HEK293T (cell line): ENCODE measurements around the gene AMHR2.

Source experiments
- CTCF ChIA-PET: fragments of 350-600 bp; formaldehyde crosslinking; extraction: SDS; loops from one replicate; lab custom pipeline; 2021; ENCODE audit warnings: antibody characterized with exemption, inconsistent platforms; lab: Yijun Ruan, JAX
- POLR2A ChIA-PET: fragments of 350-600 bp; formaldehyde crosslinking; extraction: SDS; loops from one replicate; lab custom pipeline; 2020; ENCODE audit warnings: antibody characterized with exemption, inconsistent platforms; lab: Yijun Ruan, JAX
- DNase-seq: peaks from one replicate; pipeline ENCODE4 v3.0.0; 2012; ENCODE audit warnings: mixed read lengths; ENCODE audit errors: extremely low spot score
- ARNT ChIP-seq: fragments of 450-650 bp; IDR thresholded peaks from 2 replicates; pipeline ENCODE4 v1.6.1; 2017; ENCODE audit warnings: mild to moderate bottlenecking
- BHLHE40 ChIP-seq: fragments of 450-650 bp; IDR thresholded peaks from 2 replicates; pipeline ENCODE4 v1.6.1; 2016; ENCODE audit warnings: mild to moderate bottlenecking, moderate library complexity, borderline replicate concordance
- CTBP1 ChIP-seq: fragments of 450-650 bp; IDR thresholded peaks from 2 replicates; pipeline ENCODE4 v1.6.1; 2016; ENCODE audit warnings: borderline replicate concordance
- ELF4 ChIP-seq: fragments of 450-650 bp; IDR thresholded peaks from 2 replicates; pipeline ENCODE4 v1.6.1; 2017; ENCODE audit warnings: antibody characterized with exemption
- FOXA1 ChIP-seq: fragments of 450-650 bp; IDR thresholded peaks from 2 replicates; pipeline ENCODE4 v1.6.1; 2016; ENCODE audit warnings: mild to moderate bottlenecking
- FOXM1 ChIP-seq: fragments of 450-650 bp; IDR thresholded peaks from 2 replicates; pipeline ENCODE4 v1.6.1; 2017; ENCODE audit warnings: mild to moderate bottlenecking, borderline replicate concordance
- HDGF ChIP-seq: fragments of 450-650 bp; IDR thresholded peaks from 2 replicates; pipeline ENCODE4 v1.6.1; 2017; ENCODE audit warnings: antibody characterized with exemption, borderline replicate concordance
- L3MBTL2 ChIP-seq: fragments of 450-650 bp; conservative IDR thresholded peaks from 2 replicates; pipeline ENCODE4 v1.6.1; 2016; ENCODE audit warnings: mild to moderate bottlenecking
- LEF1 ChIP-seq: fragments of 450-650 bp; IDR thresholded peaks from 2 replicates; pipeline ENCODE4 v1.6.1; 2017; ENCODE audit warnings: mild to moderate bottlenecking, borderline replicate concordance
- NFRKB ChIP-seq: fragments of 450-650 bp; IDR thresholded peaks from 2 replicates; pipeline ENCODE4 v1.6.1; 2016; ENCODE audit warnings: mild to moderate bottlenecking, moderate library complexity
- SP1 ChIP-seq: fragments of 450-650 bp; IDR thresholded peaks from 2 replicates; pipeline ENCODE4 v1.6.1; 2017
- SUZ12 ChIP-seq: fragments of 450-650 bp; IDR thresholded peaks from 2 replicates; pipeline ENCODE4 v1.6.1; 2016; ENCODE audit warnings: mild to moderate bottlenecking
- TARDBP ChIP-seq: fragments of 450-650 bp; IDR thresholded peaks from 2 replicates; pipeline ENCODE4 v1.6.1; 2016
- ZNF384 ChIP-seq: fragments of 450-650 bp; IDR thresholded peaks from 2 replicates; pipeline ENCODE4 v1.6.1; 2016
- TF ChIP-seq, protein P1 (sequence below): fragments of 450-650 bp; IDR thresholded peaks from 2 replicates; pipeline ENCODE4 v1.6.1; 2016

Gene AMHR2

DNA sequence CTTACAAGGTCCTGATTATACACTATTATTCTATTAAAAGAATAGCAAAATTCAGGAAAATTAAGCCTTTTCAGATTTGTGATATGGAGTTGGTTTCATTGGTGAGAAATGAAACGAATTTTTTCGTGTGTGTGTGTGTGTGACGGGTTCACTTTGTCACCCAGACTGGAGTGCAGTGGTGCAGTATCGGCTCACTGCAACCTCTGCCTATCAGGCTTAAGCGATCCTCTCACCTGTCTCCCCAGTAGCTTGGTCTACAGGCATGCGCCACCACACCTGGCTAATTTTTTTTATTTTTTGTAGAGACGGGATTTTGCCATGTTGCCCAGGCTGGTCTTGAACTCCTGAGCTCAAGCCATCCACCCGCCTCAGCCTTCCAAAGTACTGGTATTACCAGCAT, 37.9 kb downstream of the AMHR2 start:
- TF ChIP-seq BHLHE40 (no peak), ZNF384 (no peak), ELF4 (no peak), TARDBP (no peak), SP1 (no peak)
- DNase-seq = no peak
- CTCF ChIA-PET = no interaction called here
- POLR2A ChIA-PET = interaction anchor here (1.0 kb wide), 1 partner anchor 39 kb away, joined by 4 read pairs; the partner anchor contains the start of gene TARBP2

DNA sequence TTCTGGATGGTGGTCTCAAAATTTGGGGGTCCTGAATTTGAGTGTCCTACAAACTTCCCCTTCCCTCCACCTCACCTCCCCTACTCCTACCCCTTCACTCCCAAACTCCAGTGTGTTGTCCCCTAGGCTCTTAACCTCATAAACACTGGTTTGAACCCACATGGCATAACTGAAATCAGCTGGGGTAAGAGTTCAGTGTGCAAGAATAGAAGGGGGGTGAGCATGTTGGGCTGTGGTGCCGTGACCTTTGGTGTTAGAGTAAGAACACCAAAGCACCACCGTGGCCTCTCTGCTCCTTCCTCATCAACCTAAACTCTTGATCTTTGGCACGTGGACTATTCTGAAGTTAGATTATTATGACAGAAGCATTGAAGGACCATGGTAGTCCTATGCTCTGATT, 39.3 kb downstream of the AMHR2 start:
- DNase-seq = no peak
- ChIA-PET POLR2A (no interaction called here), CTCF (no interaction called here)
- no peak for TF ChIP-seq TARDBP
- no peak for TF ChIP-seq L3MBTL2
- no peak for TF ChIP-seq CTBP1
- TF ChIP-seq SP1 = no peak
- no peak for TF ChIP-seq FOXM1
- TF ChIP-seq FOXA1 = no peak
- no peak for TF ChIP-seq ZNF384
- no peak for TF ChIP-seq ARNT
- no peak for TF ChIP-seq HDGF
- TF ChIP-seq ELF4 = no peak
- TF ChIP-seq BHLHE40 = no peak
- TF ChIP-seq LEF1 = no peak

DNA sequence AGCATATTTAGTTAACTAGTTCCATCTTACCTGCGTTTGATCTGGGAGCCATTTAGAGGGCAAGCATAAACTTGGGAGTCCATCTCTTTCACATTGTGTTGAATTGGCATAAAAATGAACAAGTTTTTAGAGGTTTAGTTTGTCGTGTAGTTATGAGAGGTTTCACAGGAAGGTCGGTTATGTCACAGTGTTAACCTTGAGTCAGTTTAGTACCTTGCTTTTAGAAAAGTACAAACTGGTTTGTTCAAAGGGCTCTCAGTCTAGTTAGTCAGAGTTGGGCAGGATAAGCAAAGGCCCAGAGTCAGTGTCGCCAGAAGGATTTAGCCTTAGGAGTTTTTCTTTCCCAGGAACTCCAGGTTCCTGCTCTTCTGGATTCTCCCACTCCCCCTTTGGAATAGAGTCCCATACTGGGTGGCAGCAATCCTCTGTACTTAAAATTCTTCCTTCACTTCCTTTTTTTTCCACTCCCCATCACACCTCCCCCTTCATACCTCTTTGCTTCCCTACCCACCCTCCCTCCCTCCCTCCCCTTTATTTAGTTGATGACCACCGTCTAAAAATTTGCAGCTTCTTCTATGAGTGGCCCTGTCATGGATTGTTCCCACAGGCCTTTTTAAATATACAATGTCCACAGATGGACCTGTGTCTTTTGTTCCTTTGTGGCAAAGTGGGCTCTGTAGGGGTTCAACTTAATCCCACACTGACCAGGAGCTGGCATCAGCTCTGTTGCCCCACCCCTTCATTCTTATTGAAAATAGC, 40.3 kb downstream of the AMHR2 start:
- DNase-seq = no peak
- TF ChIP-seq ZNF384 = no peak
- TF ChIP-seq, protein P1, sequence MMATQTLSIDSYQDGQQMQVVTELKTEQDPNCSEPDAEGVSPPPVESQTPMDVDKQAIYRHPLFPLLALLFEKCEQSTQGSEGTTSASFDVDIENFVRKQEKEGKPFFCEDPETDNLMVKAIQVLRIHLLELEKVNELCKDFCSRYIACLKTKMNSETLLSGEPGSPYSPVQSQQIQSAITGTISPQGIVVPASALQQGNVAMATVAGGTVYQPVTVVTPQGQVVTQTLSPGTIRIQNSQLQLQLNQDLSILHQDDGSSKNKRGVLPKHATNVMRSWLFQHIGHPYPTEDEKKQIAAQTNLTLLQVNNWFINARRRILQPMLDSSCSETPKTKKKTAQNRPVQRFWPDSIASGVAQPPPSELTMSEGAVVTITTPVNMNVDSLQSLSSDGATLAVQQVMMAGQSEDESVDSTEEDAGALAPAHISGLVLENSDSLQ = no peak
- CTCF ChIA-PET = no interaction called here
- POLR2A ChIA-PET = interaction anchor here (0.8 to 1.6 kb wide), 2 partner anchors 9 kb away, joined by 3 to 5 read pairs; no protein-coding TSS in a partner anchor

DNA sequence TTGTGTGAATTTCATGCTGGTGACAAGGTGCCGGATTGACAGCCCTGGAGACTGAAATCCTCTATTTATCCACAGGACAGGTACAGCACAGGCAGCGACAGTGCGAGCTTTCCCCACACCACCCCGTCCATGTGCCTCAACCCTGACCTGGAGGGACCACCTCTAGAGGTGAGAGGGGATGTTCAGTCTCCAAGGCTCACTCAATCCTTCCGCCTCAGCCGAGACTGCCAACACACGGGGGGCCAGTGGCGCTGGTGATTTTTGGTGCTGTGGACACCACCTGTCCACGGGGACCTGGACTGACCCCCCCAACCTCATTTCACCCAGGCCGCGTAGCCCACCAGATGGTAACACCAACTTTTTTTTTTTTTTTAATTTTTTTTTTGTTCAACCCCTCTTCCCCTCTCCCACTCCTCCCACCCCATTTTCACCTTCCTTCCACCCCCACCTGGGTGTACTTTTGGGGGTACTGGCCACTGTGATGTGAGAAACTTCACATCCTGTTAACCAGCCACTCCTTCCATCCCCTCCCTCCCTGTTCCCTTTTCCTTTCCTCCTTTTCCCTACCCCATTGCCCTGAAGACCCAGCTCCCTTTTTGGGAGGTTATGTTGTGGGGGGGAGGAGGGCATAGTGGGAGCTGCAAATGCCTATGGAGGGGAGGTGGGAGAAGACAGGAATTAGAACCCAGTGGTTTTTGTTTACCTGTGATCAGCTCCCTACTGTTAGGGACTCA, 41.2 kb downstream of the AMHR2 start:
- ChIA-PET CTCF (no interaction called here), POLR2A (interaction anchor here (0.8 to 1.6 kb wide), 2 partner anchors 8 to 10 kb away, joined by 3 to 5 read pairs; no protein-coding TSS in a partner anchor)

DNA sequence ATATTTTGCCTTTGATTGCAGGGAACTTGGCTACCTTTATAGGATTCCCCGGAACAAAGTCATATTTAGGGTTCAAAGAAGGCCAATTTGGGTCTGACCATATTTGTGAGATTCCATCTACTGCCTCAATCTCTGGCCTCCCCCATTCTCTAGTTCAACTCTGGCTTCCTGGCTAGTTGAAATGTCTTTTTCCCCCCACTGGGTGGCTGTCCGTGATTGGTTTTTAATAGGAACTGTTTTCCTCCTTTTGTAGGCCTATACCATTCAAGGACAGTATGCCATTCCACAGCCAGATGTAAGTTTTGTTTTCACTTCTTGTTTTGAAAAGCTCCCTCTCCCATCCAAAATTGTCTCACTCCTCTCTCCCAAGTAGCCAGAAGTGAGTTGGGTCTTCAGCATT, 42.0 kb downstream of the AMHR2 start:
- CTCF ChIA-PET = no interaction called here
- no peak for DNase-seq
- POLR2A ChIA-PET = interaction anchor here (1.6 kb wide), 1 partner anchor 11 kb away, joined by 5 read pairs; no protein-coding TSS in a partner anchor
- TF ChIP-seq HDGF (no peak), ZNF384 (no peak), FOXA1 (no peak), ELF4 (no peak), BHLHE40 (no peak), L3MBTL2 (no peak), ARNT (no peak), CTBP1 (no peak)
- TF ChIP-seq, protein P1 = no peak

More for the DNA sequence above, 41.2 kb downstream of the AMHR2 start:
- TF ChIP-seq HDGF = no peak
- TF ChIP-seq ELF4 = no peak
- no peak for TF ChIP-seq CTBP1
- no peak for TF ChIP-seq ARNT
- no peak for TF ChIP-seq L3MBTL2
- no peak for TF ChIP-seq LEF1
- TF ChIP-seq ZNF384 = no peak
- TF ChIP-seq FOXM1 = no peak
- DNase-seq = no peak

DNA sequence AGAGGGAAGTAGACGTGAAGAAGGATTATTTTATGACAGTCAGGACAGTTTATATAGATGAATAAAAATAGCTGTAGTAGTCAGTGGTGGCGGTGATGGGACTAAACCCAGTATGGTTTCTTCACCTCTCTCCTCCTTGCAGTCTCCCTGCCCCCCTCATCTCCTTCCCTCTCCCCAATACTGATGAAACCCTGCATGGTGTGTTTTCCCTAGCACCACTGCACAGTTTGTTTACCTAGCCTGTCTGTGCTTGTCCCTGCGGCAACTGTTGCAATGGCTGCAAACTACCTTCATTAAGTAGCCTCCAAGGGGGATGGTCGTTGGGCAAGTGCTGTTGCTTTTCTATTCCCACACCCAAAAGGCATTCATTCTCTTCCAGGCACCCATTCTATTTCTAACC, 43.0 kb downstream of the AMHR2 start:
- DNase-seq = no peak
- CTCF ChIA-PET = no interaction called here
- TF ChIP-seq ELF4 (no peak), HDGF (no peak), FOXA1 (no peak), ZNF384 (no peak), SUZ12 (no peak), NFRKB (no peak), TARDBP (no peak), CTBP1 (no peak)
- TF ChIP-seq, protein P1 = no peak
- POLR2A ChIA-PET = no interaction called here

DNA sequence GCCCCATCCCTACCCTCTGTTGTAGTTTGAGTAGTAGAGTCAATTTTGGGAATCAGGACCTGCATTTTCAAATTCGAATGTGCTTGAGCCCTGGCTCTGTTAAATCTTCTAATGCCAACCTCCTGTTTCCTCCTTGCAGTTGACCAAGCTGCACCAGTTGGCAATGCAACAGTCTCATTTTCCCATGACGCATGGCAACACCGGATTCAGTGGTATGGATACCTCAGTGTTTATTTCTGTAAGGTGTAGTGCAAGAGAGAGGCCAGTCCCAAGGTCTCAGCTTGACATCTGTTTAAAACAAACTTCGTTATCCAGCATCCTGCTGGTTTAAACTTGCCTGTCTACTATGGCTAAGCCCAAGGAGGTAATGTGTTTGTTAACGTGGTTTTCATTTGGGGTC, 43.4 kb downstream of the AMHR2 start:
- ChIA-PET CTCF (no interaction called here), POLR2A (no interaction called here)
- DNase-seq = no peak
- no peak for TF ChIP-seq ELF4
- TF ChIP-seq FOXM1 = no peak
- TF ChIP-seq HDGF = no peak
- TF ChIP-seq BHLHE40 = no peak
- TF ChIP-seq NFRKB = no peak
